Left lung (tissue), 10 donors: ENCODE measurements around the gene RNPEP. TPM values are rescaled to one million over a fixed set of nuclear protein-coding genes. Genes with fewer than 3 reads are reported as not detected.

ENCODE experiments used
- ATAC-seq: fragments of 200-7000 bp; cut with Tn5 transposase; one replicate; pipeline ENCODE4 v1.9.1; 2020; ENCODE audit warnings: moderate library complexity
- DNase-seq, 4 donors: peaks; one replicate each; pipeline ENCODE4 v3.0.0-alpha.2; 2013 to 2020
- H3K27ac ChIP-seq, 2 donors: fragments of 200-600 bp; sonication (generic) in 1 of 2; one replicate each; pipeline versions ENCODE4 v1.5.0 to v1.8.0; 2020 to 2021
- H3K27me3 ChIP-seq, 2 donors: fragments of 200-600 bp; sonication (generic) in 1 of 2; one replicate each; pipeline versions ENCODE4 v1.5.0 to v1.8.0; 2020 to 2021
- H3K36me3 ChIP-seq, 2 donors: fragments of 200-600 bp; sonication (generic) in 1 of 2; one replicate each; pipeline versions ENCODE4 v1.5.0 to v1.8.0; 2020 to 2021
- H3K4me1 ChIP-seq, 2 donors: fragments of 200-600 bp; one replicate each; pipeline ENCODE4 v1.8.0; 2021
- H3K4me3 ChIP-seq, 2 donors: fragments of 200-600 bp; sonication (generic) in 1 of 2; one replicate each; pipeline versions ENCODE4 v1.5.0 to v1.8.0; 2020 to 2021; ENCODE audit warnings: mild to moderate bottlenecking in 1 of 2
- H3K9me3 ChIP-seq, 2 donors: fragments of 200-600 bp; sonication (generic) in 1 of 2; one replicate each; pipeline versions ENCODE4 v1.5.0 to v1.8.0; 2020 to 2021
- intact Hi-C, 2 donors: fragments of 100-400 bp; cut with DNase I; formaldehyde crosslinking; loops; one replicate each; pipeline versions ENCODE4 v1.11.2 to v1.14.2; 2022
- polyA plus RNA-seq, 6 donors: library from polyadenylated mRNA; unstranded; fragments of 120-200 nt; gene quantifications; one replicate each; pipeline ENCODE4 v1.2.1, GENCODE V29; 2013; ENCODE audit not compliant: insufficient read length in 6 of 6
- total RNA-seq, 2 donors: library from RNA; stranded (reverse); fragmentation: NEBNext Ultra II Directional; extraction: Animal tissue kit (Norgen Biotek cat#: 25700); gene quantifications; one replicate each; pipeline ENCODE4 v1.2.1, GENCODE V29; 2021
- TF ChIP-seq, protein P1 (sequence below), 2 donors: fragments of 200-600 bp; sonication (generic) in 1 of 2; IDR thresholded peaks; one replicate each; pipeline versions ENCODE4 v1.5.0 to v1.8.0; 2021; ENCODE audit warnings: antibody characterized with exemption in 2 of 2
- donor health status: DM: no; HTN: yes; CAD: no.
- donor health status: DM: no; HTN: no; CAD: no.

Gene RNPEP
- total and polyA plus RNA-seq, 8 donors: 56.0 to 81.2 (median 65.3) TPM

DNA sequence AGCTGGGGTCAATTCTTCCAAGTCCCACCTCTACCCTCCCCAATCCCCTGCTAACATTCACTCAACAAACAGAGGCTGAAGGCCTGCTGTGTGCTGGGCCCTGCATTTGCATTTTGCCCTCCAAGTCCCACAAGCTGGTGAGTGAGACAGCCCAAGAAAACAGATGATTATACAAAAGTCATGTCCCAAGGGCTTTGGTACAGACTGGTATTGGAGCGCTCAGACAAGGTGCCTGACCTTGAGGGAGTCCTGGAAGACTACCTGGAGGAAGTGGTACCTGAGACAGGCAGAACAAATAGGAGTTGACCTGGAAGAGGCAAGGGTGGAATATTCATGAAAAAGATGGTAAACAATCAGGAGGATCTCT, 40.3 kb upstream of the RNPEP start:
- ATAC-seq (no peak), DNase-seq (no peak)
- H3K9me3 ChIP-seq: no peaks in the 10 kb centered on the region
- H3K27me3 ChIP-seq: peaks cover 0 to 33% of the 10 kb centered on the region in 2 donors
- TF ChIP-seq, protein P1, sequence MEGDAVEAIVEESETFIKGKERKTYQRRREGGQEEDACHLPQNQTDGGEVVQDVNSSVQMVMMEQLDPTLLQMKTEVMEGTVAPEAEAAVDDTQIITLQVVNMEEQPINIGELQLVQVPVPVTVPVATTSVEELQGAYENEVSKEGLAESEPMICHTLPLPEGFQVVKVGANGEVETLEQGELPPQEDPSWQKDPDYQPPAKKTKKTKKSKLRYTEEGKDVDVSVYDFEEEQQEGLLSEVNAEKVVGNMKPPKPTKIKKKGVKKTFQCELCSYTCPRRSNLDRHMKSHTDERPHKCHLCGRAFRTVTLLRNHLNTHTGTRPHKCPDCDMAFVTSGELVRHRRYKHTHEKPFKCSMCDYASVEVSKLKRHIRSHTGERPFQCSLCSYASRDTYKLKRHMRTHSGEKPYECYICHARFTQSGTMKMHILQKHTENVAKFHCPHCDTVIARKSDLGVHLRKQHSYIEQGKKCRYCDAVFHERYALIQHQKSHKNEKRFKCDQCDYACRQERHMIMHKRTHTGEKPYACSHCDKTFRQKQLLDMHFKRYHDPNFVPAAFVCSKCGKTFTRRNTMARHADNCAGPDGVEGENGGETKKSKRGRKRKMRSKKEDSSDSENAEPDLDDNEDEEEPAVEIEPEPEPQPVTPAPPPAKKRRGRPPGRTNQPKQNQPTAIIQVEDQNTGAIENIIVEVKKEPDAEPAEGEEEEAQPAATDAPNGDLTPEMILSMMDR (IDR thresholded peaks at IDR 0.05): no peak
- intact Hi-C loops: no loop called here
- no peaks in the 10 kb centered on the region for H3K36me3 ChIP-seq
- peaks cover 4 to 22% of the 10 kb centered on the region in 2 donors for H3K4me1 ChIP-seq
- H3K4me3 ChIP-seq: no peak overlapping the region
- no peak overlapping the region for H3K27ac ChIP-seq

DNA sequence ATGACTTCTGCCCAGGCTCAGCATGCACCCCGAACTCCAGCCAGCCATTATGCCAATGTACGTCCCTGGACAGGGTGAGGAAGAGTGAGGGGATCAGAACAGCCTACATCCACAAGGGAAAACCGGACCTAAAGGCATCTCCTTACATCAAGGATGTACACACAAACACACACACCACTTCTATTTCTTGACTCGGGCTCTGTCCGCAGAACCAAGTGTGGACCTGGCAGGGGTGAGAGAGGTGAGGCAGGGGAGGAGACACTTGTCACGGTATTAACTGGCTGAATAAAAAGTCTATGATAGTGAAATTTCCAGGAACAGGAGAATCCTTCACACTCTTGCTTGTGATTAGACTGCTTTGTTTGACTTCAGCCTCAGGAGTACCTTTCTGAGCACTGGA, 38.4 kb upstream of the RNPEP start:
- TF ChIP-seq, protein P1 (IDR thresholded peaks at IDR 0.05): no peak
- H3K4me1 ChIP-seq: peaks cover 4 to 14% of the 10 kb centered on the region in 2 donors
- peaks cover 0 to 44% of the 10 kb centered on the region in 2 donors for H3K27me3 ChIP-seq
- H3K9me3 ChIP-seq: no peaks in the 10 kb centered on the region
- ATAC-seq (no peak), DNase-seq (no peak)
- H3K27ac ChIP-seq: no peak overlapping the region
- intact Hi-C loops: no loop called here
- H3K36me3 ChIP-seq: no peaks in the 10 kb centered on the region
- peak overlapping the region in 1 of 2 donors; percentile 37 for H3K4me3 ChIP-seq

DNA sequence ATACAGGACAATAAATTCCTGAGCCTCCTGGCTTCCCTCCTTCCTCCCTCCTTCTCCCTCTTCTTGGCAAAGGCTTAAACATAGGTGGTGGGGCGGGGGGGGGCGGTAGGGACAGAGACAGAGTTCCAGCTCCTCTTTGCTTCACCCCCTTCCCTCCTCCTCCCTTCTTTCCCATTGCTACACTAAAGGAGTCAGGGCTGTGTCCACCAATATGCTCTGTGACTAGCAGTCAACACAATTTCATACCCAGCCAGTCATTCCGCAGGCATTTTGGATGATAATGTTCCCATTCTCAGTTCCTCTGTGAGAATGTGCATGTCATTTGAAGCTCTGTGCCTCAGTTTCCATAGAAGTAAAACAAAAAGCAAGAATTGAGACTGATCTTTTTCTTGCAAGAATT, 37.8 kb upstream of the RNPEP start:
- Histone ChIP-seq H3K36me3 (no peaks in the 10 kb centered on the region), H3K4me1 (peaks cover 4 to 14% of the 10 kb centered on the region in 2 donors), H3K9me3 (no peaks in the 10 kb centered on the region), H3K27ac (no peak overlapping the region), H3K27me3 (peaks cover 0 to 44% of the 10 kb centered on the region in 2 donors), H3K4me3 (peak overlapping the region; percentile 37 to 42)
- no peak for DNase-seq
- intact Hi-C loops: no loop called here
- no peak for ATAC-seq
- TF ChIP-seq, protein P1 (IDR thresholded peaks at IDR 0.05): no peak

DNA sequence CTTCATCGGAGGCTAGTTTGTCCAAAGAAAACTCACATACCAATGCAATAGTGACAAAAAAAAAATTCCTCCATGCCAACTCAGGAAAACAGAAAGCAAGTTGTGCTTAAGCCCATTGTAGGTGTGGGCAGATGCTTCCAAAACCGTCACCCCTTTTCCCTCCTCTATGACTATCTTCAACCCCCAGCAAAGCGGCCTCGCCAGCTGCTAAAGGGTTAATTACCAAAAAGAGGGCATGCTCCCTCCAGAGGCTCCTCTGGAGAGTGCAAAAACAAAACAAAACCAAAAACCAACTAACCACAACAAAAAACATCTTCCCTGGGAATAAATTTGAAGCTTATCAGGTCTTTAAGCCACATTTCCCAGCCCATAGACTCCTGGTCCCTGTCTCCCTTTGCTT, 37.3 kb upstream of the RNPEP start:
- Histone ChIP-seq H3K9me3 (no peaks in the 10 kb centered on the region), H3K4me3 (peak overlapping the region; percentile 37 to 42), H3K36me3 (no peaks in the 10 kb centered on the region), H3K27ac (peak overlapping the region in 1 of 2 donors; percentile 42), H3K27me3 (peaks cover 0 to 44% of the 10 kb centered on the region in 2 donors), H3K4me1 (peaks cover 4 to 14% of the 10 kb centered on the region in 2 donors)
- TF ChIP-seq, protein P1 (IDR thresholded peaks at IDR 0.05): peak in 1 of 2 donors; percentile 17
- DNase-seq (no peak), ATAC-seq (no peak)
- intact Hi-C loops: no loop called here

DNA sequence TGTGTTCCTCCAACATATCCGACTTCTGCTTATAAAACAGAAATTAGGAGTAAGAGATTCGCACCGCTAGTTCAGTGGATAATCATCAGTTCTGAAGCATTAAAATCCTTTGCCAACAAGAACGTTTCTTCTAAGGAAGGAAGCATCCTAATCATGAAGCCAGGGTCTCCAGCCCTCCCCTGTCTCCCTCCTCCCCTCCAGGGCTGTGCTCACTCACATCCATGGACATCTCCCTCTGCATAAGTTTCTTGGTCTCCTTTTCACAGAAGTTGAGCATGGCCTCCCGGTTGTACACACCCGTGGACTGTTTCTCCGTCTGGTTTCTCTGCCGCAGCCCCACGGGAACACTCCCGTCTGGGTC, 36.6 kb upstream of the RNPEP start:
- no peak for DNase-seq
- Histone ChIP-seq H3K4me3 (peak overlapping the region; percentile 37 to 42), H3K4me1 (peaks cover 4 to 14% of the 10 kb centered on the region in 2 donors), H3K27me3 (peaks cover 0 to 44% of the 10 kb centered on the region in 2 donors), H3K27ac (peak overlapping the region in 1 of 2 donors; percentile 42), H3K9me3 (no peaks in the 10 kb centered on the region), H3K36me3 (no peaks in the 10 kb centered on the region)
- peak; percentile 4 for ATAC-seq
- intact Hi-C loops: no loop called here
- TF ChIP-seq, protein P1 (IDR thresholded peaks at IDR 0.05): no peak
